ENCODE measurements around the gene PTPN3. TPM values are rescaled to one million over a fixed set of nuclear protein-coding genes. Genes with fewer than 3 reads are reported as not detected.

PTPN3 gene
- total RNA-seq, 1 experiment from 2014 or later = 25.0 TPM

DNA sequence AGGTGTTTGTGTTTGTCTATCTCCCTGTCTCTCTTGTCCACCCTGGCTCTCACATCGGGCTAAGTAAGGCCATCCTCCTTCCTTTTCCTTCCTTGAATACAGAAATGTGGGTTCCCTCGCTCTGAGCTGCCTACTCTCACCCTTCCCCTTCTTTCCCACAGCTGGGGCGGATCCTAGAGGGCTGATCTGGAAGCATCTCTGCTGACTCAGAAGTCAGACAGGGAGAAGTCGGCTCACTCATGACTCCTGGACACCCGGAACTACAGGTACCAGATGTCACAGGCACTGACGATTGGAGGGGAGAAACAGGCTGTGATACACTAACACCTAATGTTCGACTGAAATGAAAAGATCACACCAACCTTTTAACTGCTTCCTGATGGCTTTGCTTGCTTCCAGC, 41.3 kb downstream of the PTPN3 start:
- BruUV-seq (replicated peaks) = no TSS peak
- TF ChIP-seq, protein P1, sequence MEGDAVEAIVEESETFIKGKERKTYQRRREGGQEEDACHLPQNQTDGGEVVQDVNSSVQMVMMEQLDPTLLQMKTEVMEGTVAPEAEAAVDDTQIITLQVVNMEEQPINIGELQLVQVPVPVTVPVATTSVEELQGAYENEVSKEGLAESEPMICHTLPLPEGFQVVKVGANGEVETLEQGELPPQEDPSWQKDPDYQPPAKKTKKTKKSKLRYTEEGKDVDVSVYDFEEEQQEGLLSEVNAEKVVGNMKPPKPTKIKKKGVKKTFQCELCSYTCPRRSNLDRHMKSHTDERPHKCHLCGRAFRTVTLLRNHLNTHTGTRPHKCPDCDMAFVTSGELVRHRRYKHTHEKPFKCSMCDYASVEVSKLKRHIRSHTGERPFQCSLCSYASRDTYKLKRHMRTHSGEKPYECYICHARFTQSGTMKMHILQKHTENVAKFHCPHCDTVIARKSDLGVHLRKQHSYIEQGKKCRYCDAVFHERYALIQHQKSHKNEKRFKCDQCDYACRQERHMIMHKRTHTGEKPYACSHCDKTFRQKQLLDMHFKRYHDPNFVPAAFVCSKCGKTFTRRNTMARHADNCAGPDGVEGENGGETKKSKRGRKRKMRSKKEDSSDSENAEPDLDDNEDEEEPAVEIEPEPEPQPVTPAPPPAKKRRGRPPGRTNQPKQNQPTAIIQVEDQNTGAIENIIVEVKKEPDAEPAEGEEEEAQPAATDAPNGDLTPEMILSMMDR (IDR thresholded peaks at IDR 0.05; ENCODE audit: unreplicated experiment) = no peak
- Mint-ChIP-seq H3K27ac (ENCODE audit: unreplicated experiment) (no peak overlapping the region), H3K27me3 (ENCODE audit: unreplicated experiment) (no peaks in the 10 kb centered on the region), H3K4me3 (ENCODE audit: low read depth, unreplicated experiment) (no peak overlapping the region), H3K36me3 (ENCODE audit: insufficient read depth, unreplicated experiment) (peaks cover 44% of the 10 kb centered on the region), H3K4me1 (ENCODE audit: low read depth, unreplicated experiment) (peaks cover 27% of the 10 kb centered on the region), H3K9me3 (ENCODE audit: low read depth, unreplicated experiment) (no peaks in the 10 kb centered on the region)
- DNase-seq = no peak
- CTCF ChIA-PET = no interaction called here
- intact Hi-C loops (cut with micrococcal nuclease; ENCODE audit: unreplicated experiment) = no loop called here

DNA sequence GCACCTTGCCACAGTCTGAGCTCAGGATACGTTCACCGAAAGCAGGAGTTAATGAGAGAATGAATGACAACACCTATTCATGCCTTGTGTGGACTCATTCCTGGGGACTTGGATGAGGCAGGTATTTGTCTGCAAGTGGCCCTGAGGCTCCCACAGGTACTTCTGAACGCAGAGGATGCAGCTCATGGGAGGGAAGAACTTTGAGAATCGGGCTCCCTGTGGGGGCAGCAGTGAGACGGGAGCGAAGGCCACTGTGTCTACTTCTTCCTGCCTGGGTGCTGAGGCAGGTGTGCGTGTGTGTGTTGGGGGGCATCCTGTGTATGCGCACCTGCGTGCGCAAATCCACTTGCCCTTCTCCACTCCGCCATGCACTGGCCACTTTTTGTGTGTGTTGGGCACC, 42.2 kb downstream of the PTPN3 start:
- TF ChIP-seq, protein P1 (IDR thresholded peaks at IDR 0.05; ENCODE audit: unreplicated experiment) = no peak
- BruUV-seq (replicated peaks) = no TSS peak
- Mint-ChIP-seq H3K4me1 (ENCODE audit: low read depth, unreplicated experiment) (peaks cover 27% of the 10 kb centered on the region), H3K27ac (ENCODE audit: unreplicated experiment) (no peak overlapping the region), H3K4me3 (ENCODE audit: low read depth, unreplicated experiment) (no peak overlapping the region), H3K36me3 (ENCODE audit: insufficient read depth, unreplicated experiment) (peaks cover 44% of the 10 kb centered on the region), H3K27me3 (ENCODE audit: unreplicated experiment) (no peaks in the 10 kb centered on the region), H3K9me3 (ENCODE audit: low read depth, unreplicated experiment) (no peaks in the 10 kb centered on the region)
- CTCF ChIA-PET = interaction anchor here (0.6 to 0.8 kb wide), 2 partner anchors 21 to 447 kb away, joined by 3 read pairs; no protein-coding TSS in a partner anchor
- intact Hi-C loops (cut with micrococcal nuclease; ENCODE audit: unreplicated experiment) = no loop called here
- DNase-seq = no peak

DNA sequence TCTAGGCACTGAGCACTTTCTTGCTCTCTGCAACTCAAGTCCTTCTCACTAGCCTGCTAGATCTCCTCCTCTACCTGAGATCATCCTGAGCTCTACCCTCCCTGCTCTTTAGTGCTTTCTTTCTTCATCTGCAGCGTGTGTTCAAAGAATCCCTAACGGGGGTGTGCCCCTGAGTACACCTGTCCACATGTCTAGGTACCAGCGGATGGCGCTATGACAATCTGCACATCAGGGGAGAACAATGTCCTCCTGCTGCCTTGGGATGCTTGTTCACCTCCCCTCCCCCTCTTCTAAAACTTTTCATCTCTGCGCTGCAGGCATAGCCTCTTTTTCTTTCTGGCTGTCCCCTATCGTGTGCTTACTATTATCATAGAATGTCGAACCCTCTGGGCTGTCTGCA, 42.7 kb downstream of the PTPN3 start:
- H3K27ac Mint-ChIP-seq (ENCODE audit: unreplicated experiment) = peak overlapping the region; percentile 11
- H3K36me3 Mint-ChIP-seq (ENCODE audit: insufficient read depth, unreplicated experiment) = peaks cover 40% of the 10 kb centered on the region
- no peak for DNase-seq
- CTCF ChIA-PET = interaction anchor here (0.8 kb wide), 1 partner anchor 21 kb away, joined by 3 read pairs; no protein-coding TSS in a partner anchor
- no peak overlapping the region for H3K4me3 Mint-ChIP-seq (ENCODE audit: low read depth, unreplicated experiment)
- no peaks in the 10 kb centered on the region for H3K9me3 Mint-ChIP-seq (ENCODE audit: low read depth, unreplicated experiment)
- TF ChIP-seq, protein P1 (IDR thresholded peaks at IDR 0.05; ENCODE audit: unreplicated experiment) = no peak
- H3K27me3 Mint-ChIP-seq (ENCODE audit: unreplicated experiment) = no peaks in the 10 kb centered on the region
- intact Hi-C loops (cut with micrococcal nuclease; ENCODE audit: unreplicated experiment) = no loop called here
- BruUV-seq (replicated peaks) = no TSS peak
- peaks cover 27% of the 10 kb centered on the region for H3K4me1 Mint-ChIP-seq (ENCODE audit: low read depth, unreplicated experiment)

DNA sequence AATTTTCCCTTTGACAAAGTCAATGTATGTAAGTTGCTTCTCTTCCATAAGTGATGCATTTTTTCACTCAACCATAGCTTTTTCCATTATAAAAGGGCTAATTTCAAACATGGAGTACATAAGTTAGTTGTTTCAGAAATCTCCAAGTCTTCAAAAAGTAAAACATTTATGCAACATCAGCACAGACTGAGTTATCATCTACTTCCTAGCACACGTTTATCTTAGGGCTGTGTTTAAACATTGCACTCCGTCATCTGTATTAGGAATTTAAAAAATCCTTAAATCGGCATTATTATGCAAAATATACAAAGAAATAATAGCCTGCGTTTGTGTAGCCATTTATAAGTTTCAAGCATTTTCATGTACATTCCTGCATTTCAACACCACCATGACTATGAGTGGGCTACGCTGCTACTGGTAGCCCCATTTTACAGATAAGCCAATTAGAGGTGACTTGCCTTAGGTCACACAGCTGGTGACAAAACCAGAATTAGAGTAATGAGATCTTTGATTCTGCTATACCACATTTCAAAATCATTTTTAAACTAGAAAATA, 43.4 kb downstream of the PTPN3 start:
- no peak overlapping the region for H3K4me3 Mint-ChIP-seq (ENCODE audit: low read depth, unreplicated experiment)
- no peaks in the 10 kb centered on the region for H3K27me3 Mint-ChIP-seq (ENCODE audit: unreplicated experiment)
- intact Hi-C loops (cut with micrococcal nuclease; ENCODE audit: unreplicated experiment) = no loop called here
- BruUV-seq (replicated peaks) = no TSS peak
- H3K36me3 Mint-ChIP-seq (ENCODE audit: insufficient read depth, unreplicated experiment) = peaks cover 40% of the 10 kb centered on the region
- peaks cover 27% of the 10 kb centered on the region for H3K4me1 Mint-ChIP-seq (ENCODE audit: low read depth, unreplicated experiment)
- CTCF ChIA-PET = no interaction called here
- TF ChIP-seq, protein P1 (IDR thresholded peaks at IDR 0.05; ENCODE audit: unreplicated experiment) = no peak
- H3K9me3 Mint-ChIP-seq (ENCODE audit: low read depth, unreplicated experiment) = no peaks in the 10 kb centered on the region
- H3K27ac Mint-ChIP-seq (ENCODE audit: unreplicated experiment) = no peak overlapping the region
- no peak for DNase-seq
